Fibroblast of gingiva (primary cell): Measurements from ENCODE around the gene VAMP4.
"Not testable (repeated sequence)": the region's sequence is repeated elsewhere in the genome, so short reads cannot be mapped to it uniquely, and the experiment has no call there.

Experiments
- DNase-seq: peaks from one replicate; pipeline ENCODE4 v3.0.0-alpha.2; 2011; ENCODE audit warnings: low read depth

VAMP4 gene

GRCh38 chr1:171699531-171699930 is 42.3 kb downstream of the VAMP4 start:
- no peak for DNase-seq

- DNase-seq: not testable (repeated sequence)
Measured at GRCh38 chr1:171695772-171696171, 46.1 kb downstream of the VAMP4 start.

- DNase-seq: not testable (repeated sequence)
Measured at GRCh38 chr1:171693541-171693940, 48.3 kb downstream of the VAMP4 start.

- DNase-seq: no peak
Measured at GRCh38 chr1:171683870-171684269, 58.0 kb downstream of the VAMP4 start.

- DNase-seq: no peak
Measured at GRCh38 chr1:171680339-171680738, 61.5 kb downstream of the VAMP4 start.

GRCh38 chr1:171676823-171677222 is 65.0 kb downstream of the VAMP4 start:
- no peak for DNase-seq

- DNase-seq: peak; percentile 11
Measured at GRCh38 chr1:171674431-171675405, 67.1 kb downstream of the VAMP4 start.

- DNase-seq: no peak
Measured at GRCh38 chr1:171670739-171671138, 71.1 kb downstream of the VAMP4 start.

GRCh38 chr1:171668372-171668771 is 73.5 kb downstream of the VAMP4 start:
- no peak for DNase-seq

GRCh38 chr1:171666114-171666769 is 75.6 kb downstream of the VAMP4 start:
- no peak for DNase-seq

- DNase-seq: no peak
Measured at GRCh38 chr1:171664976-171665375, 76.9 kb downstream of the VAMP4 start.

- no peak for DNase-seq
Measured at GRCh38 chr1:171663854-171664575, 77.8 kb downstream of the VAMP4 start.

- DNase-seq: no peak
Measured at GRCh38 chr1:171663036-171663853, 78.6 kb downstream of the VAMP4 start.

GRCh38 chr1:171661076-171661650 is 80.7 kb downstream of the VAMP4 start:
- no peak for DNase-seq

GRCh38 chr1:171656206-171656605 is 85.7 kb downstream of the VAMP4 start:
- not testable (repeated sequence) for DNase-seq

- DNase-seq: no peak
Measured at GRCh38 chr1:171655746-171656116, 86.1 kb downstream of the VAMP4 start.

GRCh38 chr1:171654942-171655745 is 86.7 kb downstream of the VAMP4 start:
- peak; percentile 27 for DNase-seq

GRCh38 chr1:171654201-171654941 is 87.5 kb downstream of the VAMP4 start:
- peak; percentile 42 for DNase-seq

GRCh38 chr1:171653796-171654195 is 88.1 kb downstream of the VAMP4 start:
- no peak for DNase-seq
